HG03571 (cell line): ENCODE data around the gene VWA5B1.

ENCODE experiments used
- ATAC-seq: cut with Tn5 transposase; IDR thresholded peaks from one replicate; pipeline ENCODE4 v1.9.1; 2021; ENCODE audit not compliant: unreplicated experiment

The VWA5B1 gene

DNA sequence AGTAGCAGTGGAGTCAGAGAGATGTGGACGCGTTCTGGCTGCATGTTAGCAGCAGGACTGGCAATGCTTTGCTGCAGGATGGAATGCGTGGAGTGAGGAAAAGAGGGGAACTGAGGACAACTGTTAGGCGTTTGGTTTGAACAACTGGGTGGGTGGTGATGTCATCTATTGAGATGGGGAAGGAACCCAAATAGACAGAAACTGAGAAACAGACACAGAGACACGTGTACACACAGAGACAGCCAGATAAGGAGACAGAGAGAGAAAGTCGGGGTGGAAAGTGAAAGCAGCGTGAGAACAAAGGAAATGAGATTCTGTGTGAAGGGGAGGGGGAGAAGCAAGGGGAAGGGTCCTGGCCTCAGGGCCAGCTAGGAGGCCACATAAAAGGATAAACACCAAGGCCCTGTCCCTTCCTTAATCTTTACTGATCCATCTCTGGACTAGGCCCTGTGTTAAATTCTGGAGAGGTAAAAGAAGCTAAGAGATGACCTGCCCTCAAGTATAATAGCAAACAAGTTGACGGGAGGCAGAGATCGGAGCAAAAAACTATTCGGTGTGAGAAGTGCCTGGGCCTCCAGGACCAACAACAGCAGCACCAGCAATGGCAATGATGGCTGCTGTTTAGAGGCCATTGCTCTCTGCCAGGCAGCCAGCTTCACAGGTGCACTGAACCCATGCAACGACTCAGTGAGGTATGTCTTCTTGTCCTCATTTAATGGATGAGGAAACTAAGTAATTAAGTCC lies 31.6 kb downstream of the VWA5B1 start:
- ATAC-seq, result no peak

GRCh38 chr1:20322825-20323612 lies 32.3 kb downstream of the VWA5B1 start:
- no peak for ATAC-seq

DNA sequence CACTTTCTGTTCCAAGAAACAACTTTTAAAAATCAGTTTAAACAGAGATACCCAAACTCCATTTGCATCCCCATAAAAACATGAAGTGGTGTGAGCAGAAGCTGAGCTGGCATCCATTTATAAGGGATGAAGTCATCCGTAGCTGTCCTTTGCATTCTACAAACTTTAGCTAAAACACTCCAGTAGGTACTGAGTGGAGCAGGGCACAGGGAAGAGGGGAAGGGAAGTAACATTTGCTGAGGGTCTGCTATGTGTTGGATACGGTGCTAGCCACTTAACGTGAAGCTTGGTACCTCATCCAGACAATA lies 32.9 kb downstream of the VWA5B1 start:
- no peak for ATAC-seq

GRCh38 chr1:20324704-20325406 lies 34.2 kb downstream of the VWA5B1 start:
- no peak for ATAC-seq

GRCh38 chr1:20325407-20325843 lies 34.8 kb downstream of the VWA5B1 start:
- ATAC-seq, result no peak

- no peak for ATAC-seq
These were observed 35.3 kb downstream of the VWA5B1 start for GRCh38 chr1:20325844-20326420.

DNA sequence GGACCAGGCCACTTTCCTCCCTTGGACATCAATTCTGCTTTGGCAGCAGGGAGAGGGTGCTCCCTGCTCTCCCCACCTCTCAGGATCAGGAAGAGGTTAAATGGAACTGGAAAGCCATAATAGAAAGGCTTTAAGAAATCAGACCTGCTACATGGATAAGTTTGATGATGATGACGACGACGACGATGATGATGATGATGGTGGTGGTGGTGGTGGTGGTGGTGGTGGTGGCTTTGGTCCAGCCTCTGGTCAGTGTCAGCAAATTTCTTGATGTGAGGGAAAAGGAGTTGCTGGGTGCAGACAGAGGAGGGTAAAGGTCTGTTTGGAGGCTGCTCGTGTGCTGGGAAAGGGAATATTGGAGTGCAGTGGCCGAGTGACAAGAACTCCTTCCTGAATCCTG lies 36.8 kb downstream of the VWA5B1 start:
- no peak for ATAC-seq

DNA sequence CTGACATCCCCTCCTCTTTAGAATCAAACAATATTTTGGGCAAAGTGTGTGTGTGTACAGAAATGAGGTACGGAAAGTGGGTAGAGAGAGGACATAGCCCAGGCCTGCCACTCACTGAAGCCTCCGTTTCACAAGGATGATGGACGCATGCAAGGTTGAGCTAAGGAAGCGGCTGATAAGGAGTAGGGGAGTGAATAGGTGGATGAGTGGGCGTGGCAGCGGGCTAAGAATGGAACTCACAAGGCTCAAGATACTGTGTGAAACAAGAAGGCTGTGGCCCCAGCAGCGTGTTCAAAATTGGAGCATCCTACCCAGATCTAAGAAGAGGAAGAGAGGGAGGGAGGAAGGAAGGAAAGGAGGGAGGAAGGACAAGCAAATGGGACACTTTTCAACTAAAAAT lies 37.5 kb downstream of the VWA5B1 start:
- ATAC-seq, result no peak

DNA sequence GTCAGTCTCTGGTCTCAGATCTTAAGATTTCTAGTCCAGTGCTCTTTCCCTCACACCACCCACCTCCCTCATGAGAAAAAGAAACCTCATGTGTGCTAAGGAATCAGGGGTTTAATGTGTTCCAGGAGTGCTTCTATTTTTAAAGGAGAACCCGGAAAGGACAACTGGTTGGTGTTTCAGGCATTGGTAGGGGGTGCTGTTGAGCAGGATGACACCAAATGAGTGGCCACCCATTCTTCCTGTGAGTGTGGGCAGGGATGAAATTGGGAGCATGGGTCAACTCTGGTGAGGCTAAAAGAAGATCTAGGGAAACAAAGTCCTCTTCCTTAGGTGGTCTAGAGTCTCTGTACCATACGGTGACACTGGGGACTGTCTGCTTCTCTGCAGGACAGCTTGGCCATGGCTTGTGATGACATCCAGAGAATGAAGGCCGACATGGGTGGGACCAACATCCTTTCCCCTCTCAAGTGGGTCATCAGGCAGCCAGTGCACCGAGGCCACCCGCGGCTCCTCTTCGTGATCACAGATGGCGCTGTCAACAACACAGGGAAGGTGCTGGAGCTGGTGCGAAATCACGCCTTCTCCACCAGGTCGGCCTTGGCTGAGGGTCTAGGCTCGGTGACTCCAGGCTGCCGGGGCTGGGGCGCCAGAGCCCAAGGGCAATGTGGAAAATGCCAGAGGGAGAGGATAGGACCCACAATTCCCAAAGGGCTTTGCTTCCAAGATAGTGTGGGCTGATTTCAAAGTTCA lies 39.3 kb downstream of the VWA5B1 start:
- no peak for ATAC-seq

DNA sequence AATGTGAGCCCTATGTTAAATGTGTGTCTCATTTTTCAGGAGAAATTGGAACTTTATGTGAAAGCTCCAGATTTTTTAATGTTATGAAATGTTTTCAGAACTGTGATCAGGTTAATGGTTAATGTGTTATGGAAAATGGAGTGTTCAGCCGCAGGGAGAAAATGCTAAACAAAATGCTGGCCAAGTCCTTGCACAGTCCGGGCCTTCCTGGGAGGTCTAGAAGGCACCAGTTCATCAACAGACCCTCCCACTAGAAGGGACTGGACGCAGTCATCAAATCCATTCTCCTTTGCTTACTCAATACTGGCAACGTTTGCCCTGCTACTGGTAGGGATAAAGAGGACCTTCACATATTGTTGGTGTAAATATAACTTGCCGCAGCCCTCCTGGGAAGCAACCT lies 43.4 kb downstream of the VWA5B1 start:
- no peak for ATAC-seq

DNA sequence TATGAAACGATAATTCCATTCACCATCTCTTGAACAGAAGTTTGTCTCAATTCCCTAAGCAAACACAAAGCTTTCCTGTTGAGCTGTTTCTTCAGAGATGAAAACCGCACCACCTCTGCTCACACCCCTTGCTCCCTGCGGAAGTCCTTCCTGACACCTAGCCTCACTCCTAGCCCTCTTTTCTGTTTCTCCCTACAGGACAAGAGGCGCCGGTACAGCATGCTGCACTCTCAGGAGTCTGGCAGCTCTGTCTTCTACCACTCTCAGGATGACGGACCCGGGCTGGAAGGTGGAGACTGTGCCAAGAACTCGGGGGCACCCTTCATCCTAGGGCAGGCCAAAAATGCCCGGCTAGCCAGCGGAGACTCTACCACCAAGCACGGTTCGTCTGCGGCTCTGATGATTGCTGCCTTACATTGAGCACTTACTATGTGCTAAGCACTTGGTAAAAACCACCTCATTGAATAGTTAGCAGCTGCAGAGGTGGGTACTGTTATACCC lies 45.5 kb downstream of the VWA5B1 start:
- no peak for ATAC-seq

DNA sequence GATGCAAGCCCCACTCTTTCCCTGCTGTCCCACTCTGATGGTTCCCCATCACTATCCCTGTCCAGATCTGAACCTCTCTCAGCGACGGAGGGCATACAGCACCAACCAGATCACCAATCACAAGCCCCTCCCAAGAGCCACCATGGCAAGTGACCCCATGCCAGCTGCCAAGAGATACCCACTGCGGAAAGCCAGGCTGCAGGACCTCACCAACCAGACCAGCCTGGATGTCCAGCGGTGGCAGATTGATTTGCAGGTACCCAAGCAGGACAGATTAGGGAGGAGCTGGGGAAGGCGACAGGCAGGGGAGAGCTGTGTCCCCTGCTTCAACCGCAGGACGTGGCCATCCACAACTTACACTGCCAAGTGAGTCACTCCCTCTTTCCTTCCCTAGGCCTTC lies 46.9 kb downstream of the VWA5B1 start:
- no peak for ATAC-seq

GRCh38 chr1:20339811-20340457 lies 49.3 kb downstream of the VWA5B1 start:
- no peak for ATAC-seq

DNA sequence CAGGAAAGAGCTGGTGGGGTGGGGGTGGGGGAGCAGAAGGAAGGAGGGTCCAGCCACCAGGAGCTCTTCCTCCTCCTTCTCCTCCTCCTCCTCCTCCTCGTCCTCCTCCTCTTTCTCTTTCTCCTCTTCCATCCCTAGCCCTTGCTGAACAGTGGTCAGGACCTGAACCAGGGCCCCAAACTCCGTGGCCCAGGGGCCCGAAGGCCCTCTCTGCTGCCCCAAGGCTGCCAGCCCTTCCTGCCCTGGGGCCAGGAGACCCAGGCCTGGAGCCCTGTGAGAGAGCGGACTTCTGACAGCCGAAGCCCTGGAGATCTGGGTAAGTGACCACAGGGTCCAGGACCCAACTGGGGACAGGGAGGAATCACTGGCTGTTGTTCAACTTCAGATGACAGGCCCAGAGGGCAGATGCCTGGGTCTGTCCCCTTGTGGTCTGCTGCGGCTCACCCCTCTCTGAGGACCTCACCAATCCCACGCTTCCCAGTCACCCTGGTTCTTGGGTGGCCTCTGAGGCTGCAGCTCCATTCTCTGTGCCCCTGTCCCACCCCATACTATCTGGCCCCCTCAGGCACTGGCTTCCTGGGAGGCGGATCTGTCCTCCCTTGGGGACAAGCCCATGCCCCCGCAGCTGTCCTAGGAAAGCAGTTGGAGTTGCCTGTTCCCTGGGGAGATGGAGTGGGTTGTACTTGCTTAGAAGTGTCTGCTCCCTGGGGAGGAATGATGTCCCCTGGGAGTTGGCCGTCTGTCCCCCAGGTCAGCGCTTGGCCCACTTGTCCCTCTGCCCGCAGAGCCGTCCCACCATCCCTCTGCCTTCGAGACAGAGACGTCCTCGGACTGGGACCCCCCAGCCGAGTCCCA lies 51.8 kb downstream of the VWA5B1 start:
- no peak for ATAC-seq

DNA sequence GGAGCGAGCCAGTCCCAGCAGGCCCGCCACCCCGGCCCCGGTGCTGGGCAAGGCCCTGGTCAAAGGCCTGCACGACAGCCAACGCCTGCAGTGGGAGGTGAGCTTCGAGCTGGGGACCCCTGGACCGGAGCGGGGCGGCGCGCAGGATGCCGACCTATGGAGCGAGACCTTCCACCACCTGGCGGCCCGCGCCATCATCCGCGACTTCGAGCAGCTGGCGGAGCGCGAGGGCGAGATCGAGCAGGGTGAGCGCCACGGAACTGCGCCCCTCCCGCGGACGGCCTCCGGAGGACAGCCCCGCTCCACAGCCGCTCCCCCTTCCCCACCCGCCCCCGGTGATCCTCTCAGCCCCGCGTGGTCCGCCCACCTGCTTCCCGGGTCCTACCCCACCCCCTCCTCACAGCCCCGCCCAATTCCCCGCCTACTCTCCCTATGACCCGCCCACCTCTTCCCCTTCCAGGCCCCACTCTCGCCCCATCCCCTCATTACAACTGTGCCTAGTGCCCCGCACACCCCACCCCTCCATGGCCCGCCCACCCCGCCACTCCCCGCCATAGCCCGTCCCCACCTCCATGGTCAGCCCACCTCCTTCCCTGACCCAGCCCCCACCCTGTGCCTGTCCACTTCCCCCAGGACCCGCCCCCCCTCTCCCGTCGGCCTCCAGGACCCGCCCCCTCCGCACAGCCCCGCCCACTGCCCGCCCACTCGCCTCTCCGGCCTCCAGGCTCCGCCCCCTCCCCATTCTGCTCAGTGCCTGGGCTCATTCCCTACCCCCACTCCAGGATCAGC lies 52.7 kb downstream of the VWA5B1 start:
- no peak for ATAC-seq

- ATAC-seq, result no peak
These were observed 53.2 kb downstream of the VWA5B1 start for GRCh38 chr1:20343938-20344302.

GRCh38 chr1:20344738-20345137 lies 54.1 kb downstream of the VWA5B1 start:
- ATAC-seq, result no peak

- no peak for ATAC-seq
These were observed 54.7 kb downstream of the VWA5B1 start for GRCh38 chr1:20345419-20345818.

GRCh38 chr1:20346433-20346832 lies 55.8 kb downstream of the VWA5B1 start:
- ATAC-seq, result no peak
